H1 (cell line): Measurements from ENCODE around the gene CCDC28B. TPM values are rescaled to one million over a fixed set of nuclear protein-coding genes. Genes with fewer than 3 reads are reported as not detected.

Experiments used
- CTCF ChIA-PET: fragments of 300-600 bp; sonication (Branson Sonifier 250); formaldehyde crosslinking; loops from one replicate; lab custom pipeline; 2021; ENCODE audit not compliant: partially characterized antibody; lab: Charles Lee
- POLR2A ChIA-PET: fragments of 300-600 bp; sonication (Branson Sonifier 250); formaldehyde crosslinking; loops from one replicate; lab custom pipeline; 2021; ENCODE audit warnings: inconsistent platforms; ENCODE audit not compliant: partially characterized antibody; lab: Charles Lee
- DNase-seq, 2 experiments: peaks; one replicate each; pipeline versions ENCODE4 v3.0.0 to v3.0.0-alpha.2; 2010 to 2022; ENCODE audit warnings: low spot score in 2 of 2, low read depth in 1 of 2, mixed read lengths in 1 of 2
- FAIRE-seq: peaks from 2 replicates; lab custom pipeline; 2011; peaks lifted over from hg19 to GRCh38; lab: Jason Lieb, UNC
- H2AFZ ChIP-seq: 2 replicates; pipeline ENCODE4 v1.8.1; 2012; ENCODE audit warnings: low read length, inconsistent platforms
- H2AK5ac ChIP-seq: 2 replicates; pipeline ENCODE4 v1.6.1; 2013; ENCODE audit warnings: low read depth, low read length
- H2BK120ac ChIP-seq: replicated peaks from 2 replicates; pipeline ENCODE3; 2013; ENCODE audit warnings: low read depth, low read length, inconsistent platforms
- H2BK12ac ChIP-seq: 2 replicates; pipeline ENCODE4 v1.6.1; 2013; ENCODE audit warnings: low read depth, low read length
- H2BK15ac ChIP-seq: 2 replicates; pipeline ENCODE4 v1.6.1; 2013; ENCODE audit warnings: low read length
- H2BK20ac ChIP-seq: 2 replicates; pipeline ENCODE4 v1.6.1; 2013; ENCODE audit warnings: low read length
- H2BK5ac ChIP-seq: 2 replicates; pipeline ENCODE4 v1.6.1; 2013; ENCODE audit warnings: low read depth, low read length
- H3K14ac ChIP-seq: 2 replicates; pipeline ENCODE4 v1.6.1; 2013; ENCODE audit warnings: inconsistent platforms; ENCODE audit not compliant: insufficient read length
- H3K18ac ChIP-seq: 2 replicates; pipeline ENCODE4 v1.6.1; 2013; ENCODE audit warnings: low read length; ENCODE audit errors: extremely low read depth
- H3K23ac ChIP-seq: 2 replicates; pipeline ENCODE4 v1.6.1; 2013; ENCODE audit warnings: inconsistent platforms; ENCODE audit not compliant: insufficient read length
- H3K23me2 ChIP-seq: 2 replicates; pipeline ENCODE4 v1.6.1; 2013; ENCODE audit warnings: low read depth, low read length
- H3K27ac ChIP-seq: 2 replicates; pipeline ENCODE4 v1.6.1; 2011; ENCODE audit warnings: low read depth, low read length, inconsistent platforms
- H3K27me3 ChIP-seq, 4 experiments: replicated peaks in 1 of 4; 1 replicate in 1 of 4; 2 replicates in 3 of 4; pipeline versions ENCODE4 v1.6.1 to v1.8.1; 2011 to 2013; ENCODE audit warnings: low read length in 3 of 4, mild to moderate bottlenecking in 3 of 4, inconsistent platforms in 2 of 4, mixed read lengths in 2 of 4, moderate library complexity in 1 of 4; ENCODE audit not compliant: control insufficient read depth in 3 of 4, insufficient read depth in 3 of 4; ENCODE audit errors: extremely low read depth in 1 of 4
- H3K36me3 ChIP-seq, 4 experiments: 2 replicates each; pipeline versions ENCODE4 v1.6.1 to v1.8.1; 2011 to 2013; ENCODE audit warnings: mild to moderate bottlenecking in 4 of 4, low read length in 3 of 4, moderate library complexity in 2 of 4, control low read depth in 1 of 4, inconsistent platforms in 1 of 4; ENCODE audit not compliant: insufficient read depth in 4 of 4, control insufficient read depth in 2 of 4
- H3K4ac ChIP-seq: replicated peaks from 2 replicates; pipeline ENCODE3; 2013; ENCODE audit warnings: low read length, low read depth, mixed read lengths, inconsistent platforms; ENCODE audit not compliant: insufficient read length
- H3K4me1 ChIP-seq, 4 experiments: replicated peaks in 1 of 4; 1 replicate in 1 of 4; 2 replicates in 3 of 4; pipeline versions ENCODE4 v1.6.1 to v1.8.1; 2011 to 2013; ENCODE audit warnings: low read length in 3 of 4, inconsistent platforms in 2 of 4, mixed read lengths in 1 of 4; ENCODE audit not compliant: insufficient read depth in 4 of 4, control insufficient read depth in 3 of 4
- H3K4me2 ChIP-seq, 2 experiments: 2 replicates each; pipeline versions ENCODE4 v1.6.1 to v1.8.1; 2011 to 2013; ENCODE audit warnings: low read depth in 2 of 2, low read length in 2 of 2, control low read depth in 1 of 2, inconsistent platforms in 1 of 2, mild to moderate bottlenecking in 1 of 2; ENCODE audit not compliant: insufficient read depth in 1 of 2
- H3K4me3 ChIP-seq, 4 experiments: fragments of 200-600, 300-600 bp in 1 of 4; sonication (generic), shearing (Covaris generic), sonication (Bioruptor Twin) in 1 of 4; 2 replicates each; pipeline versions ENCODE4 v1.5.1 to v1.8.1; 2011 to 2016; ENCODE audit warnings: low read length in 4 of 4, low read depth in 3 of 4, control low read depth in 2 of 4, inconsistent platforms in 2 of 4, mild to moderate bottlenecking in 2 of 4, mixed read lengths in 1 of 4, moderate library complexity in 1 of 4; ENCODE audit not compliant: insufficient read depth in 2 of 4; ENCODE audit errors: extremely low read depth in 1 of 4
- H3K56ac ChIP-seq: replicated peaks from 2 replicates; pipeline ENCODE3; 2013; ENCODE audit warnings: low read depth, mild to moderate bottlenecking, mixed read lengths, low read length, inconsistent platforms; ENCODE audit not compliant: insufficient read length
- H3K79me1 ChIP-seq: 2 replicates; pipeline ENCODE4 v1.6.1; 2013; ENCODE audit warnings: low read depth, low read length, control low read depth
- H3K79me2 ChIP-seq, 2 experiments: 2 replicates each; pipeline versions ENCODE4 v1.6.1 to v1.8.1; 2012 to 2013; ENCODE audit warnings: low read length in 2 of 2, mild to moderate bottlenecking in 2 of 2, inconsistent platforms in 1 of 2; ENCODE audit not compliant: insufficient read depth in 2 of 2, control insufficient read depth in 1 of 2
- H3K9ac ChIP-seq, 4 experiments: replicated peaks in 1 of 4; 1 replicate in 1 of 4; 2 replicates in 3 of 4; pipeline versions ENCODE4 v1.6.1 to v1.8.1; 2011 to 2013; ENCODE audit warnings: low read depth in 3 of 4, low read length in 3 of 4, control low read depth in 2 of 4, mild to moderate bottlenecking in 2 of 4, moderate library complexity in 2 of 4, inconsistent platforms in 1 of 4; ENCODE audit errors: extremely low read depth in 1 of 4
- H3K9me3 ChIP-seq, 2 experiments: 2 replicates each; pipeline versions ENCODE4 v1.6.1 to v1.8.1; 2012 to 2013; ENCODE audit warnings: mild to moderate bottlenecking in 2 of 2, moderate library complexity in 2 of 2, control low read depth in 1 of 2, inconsistent platforms in 1 of 2, low read depth in 1 of 2, low read length in 1 of 2, mixed read lengths in 1 of 2; ENCODE audit not compliant: insufficient read depth in 2 of 2
- H4K20me1 ChIP-seq, 2 experiments: replicated peaks in 1 of 2; 2 replicates each; pipeline versions ENCODE3 to v1.8.1; 2011 to 2013; ENCODE audit warnings: inconsistent platforms in 2 of 2, low read length in 2 of 2, mild to moderate bottlenecking in 1 of 2; ENCODE audit not compliant: insufficient read depth in 2 of 2, control insufficient read depth in 1 of 2
- H4K5ac ChIP-seq: 2 replicates; pipeline ENCODE4 v1.6.1; 2013; ENCODE audit warnings: low read length, low read depth, mixed read lengths, inconsistent platforms; ENCODE audit not compliant: insufficient read length
- H4K8ac ChIP-seq: 2 replicates; pipeline ENCODE4 v1.8.0; 2013; ENCODE audit warnings: mild to moderate bottlenecking, moderate library complexity, low read length, inconsistent platforms; ENCODE audit not compliant: insufficient read depth; ENCODE audit errors: extremely low read depth
- H4K91ac ChIP-seq: replicated peaks from 2 replicates; pipeline ENCODE3; 2013; ENCODE audit warnings: low read length, mixed read lengths, inconsistent platforms; ENCODE audit not compliant: insufficient read length
- KDM1A ChIP-seq: fragments of 200-600, 300-600 bp; sonication (generic); IDR thresholded peaks from 2 replicates; pipeline ENCODE4 v1.7.1; 2016; ENCODE audit warnings: mild to moderate bottlenecking, low read length, borderline replicate concordance
- KDM4A ChIP-seq: IDR thresholded peaks from one replicate; pipeline ENCODE4 v1.7.1; 2012; ENCODE audit warnings: low read depth, mild to moderate bottlenecking, moderate library complexity, low read length, inconsistent platforms; ENCODE audit not compliant: severe bottlenecking
- KDM5A ChIP-seq: fragments of 200-600 bp; IDR thresholded peaks from 2 replicates; pipeline ENCODE4 v1.7.1; 2012; ENCODE audit warnings: mild to moderate bottlenecking, low read length, inconsistent platforms, mixed read lengths
- MAFK ChIP-seq: IDR thresholded peaks from 2 replicates; pipeline ENCODE4 v1.6.1; 2012; ENCODE audit warnings: low read depth, mild to moderate bottlenecking, improper control_type of control experiment, low read length
- POU5F1 ChIP-seq: IDR thresholded peaks from 2 replicates; pipeline ENCODE4 v1.6.1; 2011; ENCODE audit warnings: low read depth, mild to moderate bottlenecking, low read length, moderate library complexity
- SP4 ChIP-seq: IDR thresholded peaks from 2 replicates; pipeline ENCODE4 v1.6.1; 2012; ENCODE audit warnings: low read length, inconsistent platforms
- TEAD4 ChIP-seq: IDR thresholded peaks from 2 replicates; pipeline ENCODE4 v1.6.1; 2012; ENCODE audit warnings: low read depth, low read length, inconsistent platforms, mixed read lengths
- YY1 ChIP-seq: IDR thresholded peaks from 2 replicates; pipeline ENCODE4 v1.6.1; 2011; ENCODE audit warnings: low read depth, mild to moderate bottlenecking, low read length
- WGBS, 2 experiments: shearing (Covaris generic) in 1 of 2; methylation state at CpG; one replicate each; pipeline versions ENCODE4 v1.1.6 to v1.1.7; 2013 to 2015; ENCODE audit warnings: low lambda C conversion rate in 2 of 2, mixed read lengths in 2 of 2, inconsistent platforms in 1 of 2, low coverage in 1 of 2, missing lambda C conversion rate in 1 of 2; ENCODE audit not compliant: insufficient replicate concordance in 2 of 2, insufficient coverage in 1 of 2, insufficient read length in 1 of 2; ENCODE audit errors: extremely low coverage in 1 of 2, missing lambda C conversion rate in 1 of 2; 5-methylcytosine and 5-hydroxymethylcytosine counted together
- long read RNA-seq, 2 experiments: library from RNA in 1 of 2; library from capped mRNA in 1 of 2; stranded (forward); transcript quantifications; one replicate each; pipeline ENCODE4 v2.0.0, GENCODE V29; 2021; ENCODE audit warnings: inconsistent platforms in 1 of 2
- polyA minus RNA-seq, 3 experiments: library from RNA; depleted of rRNA, polyadenylated mRNA; stranded (reverse); fragments of >200 nt; gene quantifications; 1 replicate in 2 of 3; 2 replicates in 1 of 3; pipeline ENCODE4 v1.2.3, GENCODE V29; 2011
- polyA plus RNA-seq, 7 experiments: library from polyadenylated mRNA; depleted of rRNA in 3 of 7; stranded (reverse) in 5 of 7; unstranded in 2 of 7; fragments of >200 nt in 5 of 7; fragments of 200-250 nt in 2 of 7; gene quantifications; 1 replicate in 5 of 7; 2 replicates in 1 of 7; 4 replicates in 1 of 7; pipeline versions ENCODE4 v1.2.1 to v1.2.3, GENCODE V29; 2011 to 2013; ENCODE audit warnings: missing spikeins in 2 of 7, mixed read lengths in 2 of 7
- total RNA-seq: library from RNA; stranded (reverse); fragmentation: NEBNext Ultra II Directional; extraction: Animal tissue kit (Norgen Biotek cat#: 25700); gene quantifications from 2 replicates; pipeline ENCODE4 v1.2.1, GENCODE V29; 2021

The CCDC28B gene
- total RNA-seq (17.1 and 20.9 TPM in 2 replicates), polyA plus RNA-seq (2011; rRNA removed) (16.7 and 18.4 TPM in 2 replicates), polyA minus RNA-seq (2011; rRNA and poly(A)+ RNA removed) (4.5 and 5.3 TPM in 2 replicates)
- 27.5 TPM for polyA plus RNA-seq (2011; cell fraction: cytosol; rRNA removed)
- 16.7 TPM for polyA plus RNA-seq (2011; cell fraction: nucleus; rRNA removed)
- polyA plus RNA-seq (2012, experiment 1 of 2) = 15.5 to 32.2 TPM (median 27.2 TPM) in 4 replicates
- polyA plus RNA-seq (2012, experiment 2 of 2) = 18.5 TPM
- 19.5 TPM for polyA plus RNA-seq (2013, experiment 1 of 2)
- 18.8 TPM for polyA plus RNA-seq (2013, experiment 2 of 2)
- polyA minus RNA-seq (2011; cell fraction: cytosol; rRNA and poly(A)+ RNA removed) = 6.0 TPM
- polyA minus RNA-seq (2011; cell fraction: nucleus; rRNA and poly(A)+ RNA removed) = 3.7 TPM
- long read RNA-seq, experiment 1, partial matches to known transcripts = 6 of 8 reads
- long read RNA-seq, experiment 1, other reads (novel, unspliced or antisense) = 1 of 8 reads
- long read RNA-seq, experiment 2, transcript CCDC28B-201 (6 exons, 1,089 nt) = major isoform, 54 of 64 reads
- long read RNA-seq, experiment 2, partial matches to known transcripts = 3 of 64 reads
- long read RNA-seq, experiment 2, other reads (novel, unspliced or antisense) = 6 of 64 reads

DNA sequence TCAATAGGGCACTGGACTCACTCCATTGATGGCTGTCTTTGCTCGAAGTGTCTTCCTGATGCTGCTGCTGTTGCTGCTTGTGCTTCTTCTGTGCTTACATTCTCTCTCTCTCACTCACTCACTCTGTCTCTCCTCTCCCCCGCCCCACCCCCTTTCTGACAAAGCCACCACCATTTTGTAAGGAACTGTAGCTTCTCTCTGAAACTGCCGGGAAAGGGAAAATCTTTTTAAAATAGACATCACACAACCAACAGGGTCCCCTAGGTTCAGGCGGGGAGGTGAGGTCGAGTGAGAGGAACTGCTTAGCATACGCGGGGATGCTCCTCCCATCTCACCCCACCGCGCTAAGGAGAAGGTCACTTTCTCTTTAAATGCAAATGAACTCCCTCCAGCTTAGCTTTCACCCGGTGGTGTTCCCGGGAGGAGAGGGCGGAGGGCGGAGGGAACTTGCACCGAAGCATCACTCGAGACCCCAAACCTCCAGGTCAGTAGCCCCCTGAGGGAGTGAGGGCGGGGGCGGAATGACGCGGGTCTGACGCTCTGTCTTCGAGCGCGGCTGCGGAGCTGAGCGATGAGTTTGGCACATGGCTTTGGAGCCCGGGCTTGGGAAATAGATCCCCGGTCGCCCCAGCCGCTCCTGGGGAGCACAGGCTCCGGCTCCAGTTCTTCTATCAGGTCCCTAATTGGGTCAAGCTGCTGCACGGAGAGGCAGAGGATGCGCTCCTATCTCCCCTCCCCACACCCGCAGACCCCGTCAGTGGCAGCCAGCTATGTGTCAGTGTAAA lies at the start of gene CCDC28B:
Gene CCDC28B (plus strand): TSS at position 370 of the 785 bp plus-strand sequence. CDS start 1,341 bp downstream, outside the sequence.
- Histone ChIP-seq H3K9me3 (no peaks in the 10 kb centered on the region), H4K5ac (peak within 1 kb of the TSS; percentile 54), H3K27ac (peak within 1 kb of the TSS; percentile 5; the same call in 1 of the 2 replicates), H3K79me2 (no peaks in the 10 kb centered on the region), H4K8ac (0 out of 2 replicates have a peak within 1 kb of the TSS, but pooled peaks have one; percentile 22), H4K91ac (no peak within 1 kb of the TSS), H3K18ac (peak within 1 kb of the TSS; percentile 79; the same call in 1 of the 2 replicates), H2AK5ac (no peak within 1 kb of the TSS), H4K20me1 (peaks cover 3 to 5% of the 10 kb centered on the region in 2 experiments), H2BK20ac (no peak within 1 kb of the TSS), H3K4me1 (peaks cover 13 to 31% (median 20%) of the 10 kb centered on the region in 4 experiments), H3K79me1 (0 out of 2 replicates have a peak, but pooled peaks cover 3% of the 10 kb centered on the region), H3K4me3 (peak within 1 kb of the TSS; percentile 47 to 67 (median 62)), H3K23ac (no peak within 1 kb of the TSS), H3K27me3 (peaks cover 0 to 4% (median 2%) of the 10 kb centered on the region in 4 experiments; a peak in 3 of 7 replicates), H2AFZ (peak within 1 kb of the TSS; percentile 8; the same call in 1 of the 2 replicates), H3K14ac (no peak within 1 kb of the TSS), H2BK120ac (no peak within 1 kb of the TSS), H3K56ac (no peak within 1 kb of the TSS), H3K4me2 (peak within 1 kb of the TSS; percentile 76 to 92), H2BK5ac (peak within 1 kb of the TSS; percentile 53), H3K36me3 (peaks cover 9 to 23% (median 15%) of the 10 kb centered on the region in 4 experiments; a peak in 6 of 8 replicates), H2BK12ac (peak within 1 kb of the TSS; percentile 80; the same call in 1 of the 2 replicates), H3K4ac (no peak within 1 kb of the TSS), H3K23me2 (peaks cover 13% of the 10 kb centered on the region; the same call in 1 of the 2 replicates), H3K9ac (peak within 1 kb of the TSS in 2 of 4 experiments; percentile 6 to 14; a peak in 2 of 7 replicates), H2BK15ac (no peak within 1 kb of the TSS)
- CTCF ChIA-PET = interaction anchor here (0.7 to 4.2 kb wide), 8 partner anchors 9 to 155 kb away, joined by 3 to 25 read pairs (median 5); no protein-coding TSS in a partner anchor
- DNase-seq (peak in 1 of 2 experiments; percentile 82), FAIRE-seq (peak; percentile 58)
- POLR2A ChIA-PET = interaction anchor here (0.7 to 21.3 kb wide), 22 partner anchors 8 to 187 kb away, joined by 3 to 332 read pairs (median 6); partner anchors contain the start of genes DCDC2B, EIF3I, HDAC1 and IQCC
- WGBS, 2 experiments = 1% methylated on average over 31 of the region's 34 CpGs; no CpG with 5 or more reads in 1 of the 2 experiments
- TF ChIP-seq KDM5A (no peak), KDM4A (peak; percentile 79), MAFK (no peak), YY1 (peak; percentile 81), SP4 (no peak), TEAD4 (no peak), KDM1A (peak; percentile 48; the same call in 1 of the 2 replicates), POU5F1 (no peak)
